GM19099 (cell line): ENCODE data around the gene ALKBH3.

Experiments used
- POLR2A ChIP-seq: IDR thresholded peaks from 3 replicates; pipeline ENCODE4 v1.6.1; 2011; ENCODE audit warnings: low read depth; ENCODE audit not compliant: insufficient read length; ENCODE audit errors: extremely low read depth

The ALKBH3 gene

GRCh38 chr11:43935424-43935979 lies 54.9 kb downstream of the ALKBH3 start:
- TF ChIP-seq POLR2A, result no peak

GRCh38 chr11:43936076-43936475 lies 55.4 kb downstream of the ALKBH3 start:
- no peak for TF ChIP-seq POLR2A

GRCh38 chr11:43937434-43938411 lies 57.1 kb downstream of the ALKBH3 start:
- TF ChIP-seq POLR2A, result no peak

DNA sequence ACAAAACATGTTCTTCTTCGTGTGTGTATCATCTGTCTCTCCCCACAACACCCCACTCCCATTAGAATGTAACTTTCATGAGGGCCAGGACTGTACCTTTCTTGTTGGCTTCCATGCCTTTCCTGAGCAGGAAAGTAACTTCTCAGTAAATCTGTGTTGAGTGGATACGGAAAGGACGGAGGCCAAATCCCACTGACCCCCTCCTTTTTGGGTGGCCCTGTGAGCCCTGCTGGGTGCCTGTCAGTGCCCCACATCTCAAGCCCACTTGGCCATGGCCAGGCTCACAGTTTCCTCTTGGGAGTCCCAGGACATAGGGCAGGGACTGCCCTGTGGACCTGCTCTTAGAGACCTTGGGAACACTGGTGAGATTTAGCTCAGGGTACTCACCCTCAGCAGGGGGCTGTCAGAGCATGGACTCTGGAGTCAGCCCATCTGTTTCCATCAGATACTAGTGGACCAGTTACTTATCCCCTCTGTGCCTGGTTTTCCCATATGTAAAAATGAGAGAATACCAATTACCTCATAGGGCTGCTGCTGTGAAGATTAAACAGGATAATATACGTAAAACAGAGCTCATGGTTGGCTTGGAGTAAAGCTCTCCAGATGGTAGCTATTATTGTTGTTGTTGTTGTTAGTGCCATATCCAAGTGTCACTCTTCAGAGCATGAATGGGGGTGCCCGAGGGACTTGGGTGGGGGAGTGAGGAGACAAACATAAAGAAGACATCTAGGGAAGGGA lies 60.8 kb downstream of the ALKBH3 start:
- TF ChIP-seq POLR2A, result no peak

DNA sequence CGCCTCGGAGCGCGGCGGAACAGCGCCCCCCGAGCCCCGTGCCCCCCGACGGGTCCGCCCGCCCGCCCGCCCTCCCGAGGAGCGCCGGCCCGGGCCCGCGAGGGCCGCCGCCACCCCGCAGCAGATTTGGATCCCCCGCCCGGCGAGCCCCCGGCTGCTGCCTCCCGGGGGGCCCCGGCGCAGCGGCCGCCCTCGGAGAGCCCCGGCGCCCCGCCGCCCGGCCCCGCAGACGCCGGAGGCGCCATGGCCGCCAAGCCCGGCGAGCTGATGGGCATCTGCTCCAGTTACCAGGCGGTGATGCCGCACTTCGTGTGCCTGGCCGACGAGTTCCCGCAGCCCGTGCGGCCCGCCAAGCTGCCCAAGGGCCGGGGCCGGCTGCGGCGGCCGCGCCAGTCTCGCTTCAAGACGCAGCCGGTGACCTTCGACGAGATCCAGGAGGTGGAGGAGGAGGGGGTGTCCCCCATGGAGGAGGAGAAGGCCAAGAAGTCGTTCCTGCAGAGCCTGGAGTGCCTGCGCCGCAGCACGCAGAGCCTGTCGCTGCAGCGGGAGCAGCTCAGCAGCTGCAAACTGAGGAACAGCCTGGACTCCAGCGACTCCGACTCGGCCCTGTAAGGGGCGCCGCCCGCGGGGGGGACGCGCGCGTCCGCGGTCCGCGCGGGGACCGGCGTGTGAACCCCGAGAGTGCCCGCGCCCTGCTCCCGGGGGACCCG lies 62.2 kb downstream of the ALKBH3 start:
- TF ChIP-seq POLR2A, result no peak

DNA sequence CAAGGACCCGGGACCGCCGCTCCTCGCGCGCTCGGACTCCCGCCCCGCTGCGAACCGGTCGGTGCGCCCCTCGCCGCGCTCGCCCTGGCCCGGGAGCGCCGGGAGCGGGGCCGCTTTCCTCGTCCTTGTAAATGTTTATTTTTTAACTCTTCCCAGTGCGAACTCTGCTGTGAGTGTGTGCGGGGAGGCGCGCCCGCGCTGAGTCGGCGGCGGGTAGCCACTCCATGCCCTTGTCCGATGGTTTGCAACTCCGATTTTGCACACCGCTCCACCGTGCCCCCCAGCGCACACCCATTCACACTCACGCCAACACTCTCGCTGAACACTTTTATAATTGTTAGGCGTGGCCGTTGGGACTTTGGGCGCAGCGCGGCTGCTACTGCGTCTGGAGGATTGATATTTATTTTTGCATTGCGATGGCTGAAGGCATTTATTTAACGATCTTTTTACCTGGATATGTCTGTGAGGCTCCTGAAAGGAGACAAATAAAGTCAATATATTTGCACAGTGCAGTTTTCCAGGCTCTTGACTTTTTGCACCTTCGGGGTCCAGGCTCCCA lies 62.8 kb downstream of the ALKBH3 start:
- TF ChIP-seq POLR2A, result no peak

DNA sequence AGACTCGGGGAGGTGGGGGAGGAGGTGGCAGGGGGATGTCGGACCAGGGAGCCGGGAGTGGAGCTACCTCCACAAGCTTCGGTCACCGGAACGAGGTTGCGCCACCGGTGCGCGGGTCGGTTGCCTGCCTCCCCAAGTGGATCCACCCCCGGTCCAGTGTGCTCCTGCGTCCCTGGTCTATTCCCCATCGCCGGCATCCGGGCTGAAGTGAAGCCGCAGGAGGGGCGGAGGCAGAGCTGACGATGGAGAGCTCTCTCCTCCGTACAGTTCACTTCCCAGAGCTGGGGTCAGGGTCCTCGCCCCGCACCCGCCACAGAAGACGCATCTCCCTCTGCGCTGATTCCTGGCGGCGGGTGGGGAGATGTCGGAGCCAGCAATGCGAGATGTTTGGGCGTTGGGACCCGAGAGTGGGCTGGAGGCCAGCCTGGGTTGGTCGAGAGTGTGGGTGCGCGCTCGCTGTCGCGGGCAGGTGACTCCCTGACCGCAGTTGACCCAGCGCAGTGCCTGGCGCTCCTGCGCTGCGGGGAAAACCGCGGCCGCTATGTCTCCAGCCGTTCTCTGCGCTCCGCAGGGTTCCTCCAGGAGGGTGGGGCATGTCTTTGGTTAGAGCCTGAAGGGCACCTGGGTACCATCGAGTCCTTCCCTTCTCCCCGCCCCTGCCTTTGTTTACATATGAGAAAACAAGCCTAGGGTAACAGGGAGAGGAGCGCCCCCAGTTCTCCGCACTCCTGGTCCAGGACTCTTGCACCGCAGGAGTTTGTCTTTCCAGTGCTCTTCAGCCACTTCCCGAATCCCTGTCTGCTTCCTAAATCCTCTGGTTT lies 63.5 kb downstream of the ALKBH3 start:
- no peak for TF ChIP-seq POLR2A

DNA sequence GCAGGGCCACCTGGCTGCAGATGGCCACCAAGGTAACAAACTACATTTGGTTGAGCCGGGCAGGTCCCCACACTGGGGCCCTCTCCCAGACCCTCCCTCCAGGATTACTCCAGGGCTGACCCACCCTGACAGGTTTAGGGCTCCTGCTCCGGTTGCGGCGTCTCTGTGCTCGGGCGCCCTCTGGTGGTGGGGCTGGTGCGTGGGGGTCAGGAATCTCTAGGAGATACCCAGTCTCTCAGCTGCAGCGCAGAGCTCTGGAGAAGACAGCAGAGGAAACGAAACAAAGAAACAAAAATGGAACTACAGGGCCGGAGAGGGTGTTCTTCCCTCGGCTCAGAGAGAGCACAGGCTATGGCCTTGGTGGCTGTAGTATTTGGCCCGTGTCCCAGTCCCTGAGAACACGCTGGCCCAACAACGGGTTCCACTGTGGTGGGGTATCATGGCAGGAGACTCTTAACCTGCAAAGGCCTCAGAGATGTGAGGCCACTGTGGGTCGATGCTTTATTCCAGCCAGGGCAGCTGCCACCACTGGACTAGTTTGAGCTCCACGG lies 64.2 kb downstream of the ALKBH3 start:
- no peak for TF ChIP-seq POLR2A

GRCh38 chr11:43947003-43947500 lies 66.4 kb downstream of the ALKBH3 start:
- TF ChIP-seq POLR2A, result no peak

DNA sequence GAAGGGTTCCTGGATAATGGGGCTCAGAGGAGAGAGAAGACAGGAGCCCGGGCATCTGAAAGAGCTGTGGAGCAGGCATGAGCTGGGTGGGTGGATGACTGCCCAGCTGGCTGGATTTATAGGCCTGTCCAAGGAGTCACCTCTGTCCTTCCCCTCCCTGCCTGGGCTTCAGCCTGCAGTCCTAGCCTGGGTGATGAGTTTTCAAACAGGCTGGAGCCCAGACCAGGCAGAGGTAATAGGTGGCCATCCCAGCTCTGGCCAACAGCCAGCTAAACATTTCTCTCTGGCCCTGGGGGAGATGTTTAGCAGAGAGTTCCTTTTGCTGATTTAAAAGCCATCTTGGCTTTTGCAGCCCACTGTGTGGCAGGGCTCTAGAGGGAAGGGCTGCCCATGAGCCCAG lies 67.2 kb downstream of the ALKBH3 start:
- no peak for TF ChIP-seq POLR2A

GRCh38 chr11:43948341-43949225 lies 68.0 kb downstream of the ALKBH3 start:
- TF ChIP-seq POLR2A, result no peak

- TF ChIP-seq POLR2A, result no peak
These were observed 69.8 kb downstream of the ALKBH3 start for GRCh38 chr11:43950311-43950855.
